Type B pancreatic cell (in vitro differentiated cells): ENCODE measurements around the gene RNF32. TPM values are rescaled to one million over a fixed set of nuclear protein-coding genes. Genes with fewer than 3 reads are reported as not detected.

Source experiments
- DNase-seq: peaks from one replicate; pipeline ENCODE4 v3.0.0; 2021; ENCODE audit warnings: mixed read lengths; ENCODE audit not compliant: unreplicated experiment; ENCODE audit errors: extremely low spot score
- H3K27ac Mint-ChIP-seq: 2 replicates; pipeline ENCODE4 v1.8.0; 2021; ENCODE audit warnings: mild to moderate bottlenecking, mixed read lengths
- H3K27me3 Mint-ChIP-seq: 2 replicates; pipeline ENCODE4 v1.8.0; 2021; ENCODE audit warnings: mixed read lengths
- H3K36me3 Mint-ChIP-seq: 2 replicates; pipeline ENCODE4 v1.8.0; 2021; ENCODE audit warnings: mixed read lengths
- H3K4me1 Mint-ChIP-seq: one replicate; pipeline ENCODE4 v1.8.0; 2021; ENCODE audit warnings: mixed read lengths; ENCODE audit not compliant: unreplicated experiment
- H3K4me3 Mint-ChIP-seq: 2 replicates; pipeline ENCODE4 v1.8.0; 2021; ENCODE audit warnings: mild to moderate bottlenecking, mixed read lengths
- H3K9me3 Mint-ChIP-seq: 2 replicates; pipeline ENCODE4 v1.8.0; 2021; ENCODE audit warnings: mixed read lengths
- total RNA-seq: library from RNA; stranded (reverse); gene quantifications from 2 replicates; pipeline ENCODE4 v1.2.1, GENCODE V29; 2021; ENCODE audit warnings: low replicate concordance
- TF ChIP-seq, protein P1 (sequence below): fragments of 200-600 bp; sonication (generic); conservative IDR thresholded peaks from 2 replicates; pipeline ENCODE4 v1.5.0; 2021; ENCODE audit warnings: antibody characterized with exemption, mild to moderate bottlenecking

The RNF32 gene
- total RNA-seq, 1 donor from 2014 or later = 1.4 TPM

DNA sequence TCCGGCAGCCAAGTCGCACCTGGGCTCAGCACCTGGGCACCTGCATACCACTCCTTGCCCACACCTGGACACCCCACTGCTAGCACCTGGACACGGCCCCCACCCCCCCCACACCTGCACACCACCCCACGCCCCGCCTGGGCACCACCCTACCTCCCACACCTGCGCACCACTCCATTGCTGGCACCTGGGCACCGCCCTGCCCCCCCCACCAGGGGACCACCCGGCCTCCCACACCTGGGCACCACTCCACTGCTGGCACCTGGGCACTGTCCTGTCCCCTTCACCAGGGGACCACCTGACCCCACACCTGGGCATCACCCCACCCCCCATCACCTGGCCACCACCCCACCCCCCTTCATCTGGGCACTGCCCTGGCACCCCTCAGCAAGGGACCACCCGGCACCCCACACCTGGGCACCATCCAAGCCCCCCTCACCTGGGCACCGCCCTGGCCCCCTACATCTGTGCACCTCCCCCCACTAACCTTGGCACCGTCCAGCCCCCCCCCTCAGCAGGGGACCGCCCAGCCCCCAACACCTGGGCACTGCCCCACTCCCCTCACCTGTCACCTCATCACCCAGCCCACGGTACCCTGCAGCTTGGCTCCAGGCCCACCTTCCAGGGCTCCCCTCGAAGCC is 33.8 kb upstream of the RNF32 start:
- Mint-ChIP-seq H3K36me3 (no peaks in the 10 kb centered on the region), H3K4me3 (no peak overlapping the region), H3K4me1 (peaks cover 6% of the 10 kb centered on the region), H3K27me3 (peaks cover 7% of the 10 kb centered on the region), H3K27ac (no peak overlapping the region), H3K9me3 (no peaks in the 10 kb centered on the region)
- TF ChIP-seq, protein P1, sequence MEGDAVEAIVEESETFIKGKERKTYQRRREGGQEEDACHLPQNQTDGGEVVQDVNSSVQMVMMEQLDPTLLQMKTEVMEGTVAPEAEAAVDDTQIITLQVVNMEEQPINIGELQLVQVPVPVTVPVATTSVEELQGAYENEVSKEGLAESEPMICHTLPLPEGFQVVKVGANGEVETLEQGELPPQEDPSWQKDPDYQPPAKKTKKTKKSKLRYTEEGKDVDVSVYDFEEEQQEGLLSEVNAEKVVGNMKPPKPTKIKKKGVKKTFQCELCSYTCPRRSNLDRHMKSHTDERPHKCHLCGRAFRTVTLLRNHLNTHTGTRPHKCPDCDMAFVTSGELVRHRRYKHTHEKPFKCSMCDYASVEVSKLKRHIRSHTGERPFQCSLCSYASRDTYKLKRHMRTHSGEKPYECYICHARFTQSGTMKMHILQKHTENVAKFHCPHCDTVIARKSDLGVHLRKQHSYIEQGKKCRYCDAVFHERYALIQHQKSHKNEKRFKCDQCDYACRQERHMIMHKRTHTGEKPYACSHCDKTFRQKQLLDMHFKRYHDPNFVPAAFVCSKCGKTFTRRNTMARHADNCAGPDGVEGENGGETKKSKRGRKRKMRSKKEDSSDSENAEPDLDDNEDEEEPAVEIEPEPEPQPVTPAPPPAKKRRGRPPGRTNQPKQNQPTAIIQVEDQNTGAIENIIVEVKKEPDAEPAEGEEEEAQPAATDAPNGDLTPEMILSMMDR = no peak
- DNase-seq = no peak

DNA sequence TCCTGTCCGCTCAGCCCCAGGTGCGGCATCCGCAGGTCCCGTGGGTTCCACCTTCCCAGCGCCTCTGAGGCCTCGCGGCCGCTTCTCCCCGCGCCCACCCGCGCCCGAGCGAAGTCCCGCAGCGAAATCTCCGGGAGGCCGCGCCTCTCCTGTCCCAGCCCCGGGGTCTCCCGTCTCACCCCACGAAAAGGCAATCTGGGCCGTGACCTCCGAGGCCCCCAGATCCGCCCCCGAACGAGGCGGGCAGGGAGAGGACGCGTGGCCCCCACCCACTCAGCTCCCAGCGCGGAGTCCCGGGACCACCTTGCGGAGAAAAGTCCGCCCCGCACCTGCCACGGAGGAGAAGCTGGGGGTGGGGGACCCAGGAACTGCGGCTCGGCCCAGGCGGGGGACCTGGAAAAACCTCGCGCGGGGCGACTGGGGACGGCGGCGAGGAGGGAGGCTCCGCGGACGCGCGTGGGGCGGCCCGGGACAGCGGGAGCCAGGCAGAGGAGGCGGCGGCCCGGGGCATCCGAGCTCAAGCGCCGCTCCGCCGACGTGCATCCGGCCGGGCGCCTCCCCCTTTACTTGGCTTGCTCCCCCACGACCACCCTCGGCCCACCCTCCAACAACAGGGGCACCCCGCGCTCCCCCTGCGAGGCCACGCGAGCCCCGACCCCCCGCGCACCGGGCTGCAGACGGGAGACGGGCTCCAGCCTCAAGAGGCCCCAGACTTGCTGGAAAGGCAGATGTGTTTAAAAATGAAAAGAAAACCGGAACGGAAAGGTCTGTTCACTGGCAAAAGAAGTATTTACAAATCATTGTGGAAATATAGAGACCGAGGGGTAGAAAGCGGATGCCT is 33.0 kb upstream of the RNF32 start:
- Mint-ChIP-seq H3K27me3 (peaks cover 7% of the 10 kb centered on the region), H3K4me3 (no peak overlapping the region), H3K9me3 (no peaks in the 10 kb centered on the region), H3K4me1 (peaks cover 6% of the 10 kb centered on the region), H3K36me3 (no peaks in the 10 kb centered on the region), H3K27ac (no peak overlapping the region)
- TF ChIP-seq, protein P1 = no peak
- DNase-seq = no peak

DNA sequence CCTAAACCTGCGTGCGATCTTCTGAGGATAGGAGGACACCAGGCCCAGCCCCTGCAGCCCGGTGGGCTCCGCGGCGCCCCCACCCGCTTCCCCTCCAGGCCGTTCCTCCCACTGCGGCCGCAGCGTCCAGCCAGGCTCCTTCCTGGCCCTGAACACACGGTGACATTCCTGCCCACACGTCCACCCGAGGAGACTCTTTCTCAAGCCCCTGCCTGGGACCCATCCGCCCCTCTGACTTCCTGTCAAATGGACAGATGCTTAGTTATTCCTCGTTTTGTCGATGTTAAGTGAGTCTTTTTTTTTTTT is 32.4 kb upstream of the RNF32 start:
- no peaks in the 10 kb centered on the region for H3K36me3 Mint-ChIP-seq
- peaks cover 10% of the 10 kb centered on the region for H3K27me3 Mint-ChIP-seq
- TF ChIP-seq, protein P1 = no peak
- no peak for DNase-seq
- H3K9me3 Mint-ChIP-seq = no peaks in the 10 kb centered on the region
- H3K4me3 Mint-ChIP-seq = no peak overlapping the region
- peaks cover 6% of the 10 kb centered on the region for H3K4me1 Mint-ChIP-seq
- no peak overlapping the region for H3K27ac Mint-ChIP-seq

DNA sequence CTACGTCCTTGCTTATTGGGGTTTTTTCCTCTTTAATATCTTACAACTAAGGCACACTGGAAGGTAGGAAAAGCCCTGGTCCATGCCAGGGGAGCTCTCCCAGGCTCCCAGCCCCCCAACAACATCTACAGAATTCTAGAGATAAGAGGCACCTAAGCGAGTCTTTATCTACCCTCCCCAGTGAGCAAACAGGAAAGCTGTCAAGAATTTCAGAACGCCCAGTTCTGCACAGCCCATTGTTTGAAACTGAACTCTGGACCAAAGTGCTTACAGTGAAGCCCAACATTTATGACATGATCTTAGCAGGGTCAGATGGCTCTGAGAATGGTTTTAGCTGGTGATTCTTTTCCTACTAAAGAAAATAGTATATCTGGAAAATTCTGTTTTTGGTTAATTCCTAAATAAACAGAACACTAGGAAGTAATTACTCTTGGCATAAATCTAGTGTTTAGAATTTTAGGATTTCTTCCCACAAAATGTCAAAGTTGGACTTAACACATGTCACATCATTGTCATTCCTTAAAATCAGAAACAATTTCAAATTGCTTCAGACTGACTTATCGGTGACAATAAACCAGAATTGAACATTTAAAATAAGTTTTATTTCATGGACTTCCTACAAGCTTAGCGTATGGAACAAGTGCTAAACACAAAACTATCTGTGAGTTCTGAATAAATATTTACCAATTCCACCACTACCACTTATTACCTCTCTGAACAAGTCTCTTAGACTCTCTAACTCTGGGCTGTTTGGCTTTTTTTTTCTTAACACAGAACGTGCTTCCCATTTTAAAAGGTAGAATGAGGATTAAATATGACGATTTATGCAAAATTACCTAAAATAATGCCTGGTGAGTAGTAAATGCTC is 31.3 kb upstream of the RNF32 start:
- peaks cover 6% of the 10 kb centered on the region for H3K4me1 Mint-ChIP-seq
- H3K27me3 Mint-ChIP-seq = peaks cover 16% of the 10 kb centered on the region
- no peaks in the 10 kb centered on the region for H3K9me3 Mint-ChIP-seq
- DNase-seq = no peak
- H3K36me3 Mint-ChIP-seq = no peaks in the 10 kb centered on the region
- peak overlapping the region; percentile 25 for H3K4me3 Mint-ChIP-seq
- peak overlapping the region; percentile 70 for H3K27ac Mint-ChIP-seq
- TF ChIP-seq, protein P1 = no peak

DNA sequence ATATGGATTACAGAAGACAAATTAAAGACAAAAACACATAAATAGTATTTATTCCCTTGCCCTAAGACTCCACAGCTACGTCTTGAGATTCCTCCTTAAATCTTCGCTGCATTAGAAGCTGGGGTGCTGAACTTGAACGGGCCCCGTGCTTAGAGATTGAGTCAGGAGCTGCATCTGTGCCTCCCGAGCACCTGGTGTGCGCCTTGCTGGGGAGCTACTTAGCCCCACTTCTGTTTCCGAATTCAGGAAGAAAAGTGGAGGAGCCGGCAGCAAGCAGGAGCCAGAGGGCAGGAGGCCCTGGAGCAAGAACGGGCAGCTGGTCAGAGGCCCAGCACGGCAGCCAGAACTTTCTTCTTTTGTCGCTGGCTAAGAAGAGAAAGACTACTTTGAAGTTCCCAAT is 30.4 kb upstream of the RNF32 start:
- Mint-ChIP-seq H3K27me3 (peaks cover 22% of the 10 kb centered on the region), H3K36me3 (no peaks in the 10 kb centered on the region), H3K4me1 (peaks cover 6% of the 10 kb centered on the region), H3K27ac (no peak overlapping the region), H3K4me3 (no peak overlapping the region), H3K9me3 (no peaks in the 10 kb centered on the region)
- TF ChIP-seq, protein P1 = no peak
- no peak for DNase-seq
